GM12872 (cell line): ENCODE data around the gene ZMYND10.
A peak's percentile ranks its signal among the peaks of the same experiment; 100 is the strongest.

Experiments
- CTCF ChIP-seq: IDR thresholded peaks from 3 replicates; pipeline ENCODE4 v1.5.1; 2011; ENCODE audit warnings: low read depth, mild to moderate bottlenecking, low read length, moderate library complexity; ENCODE audit not compliant: insufficient read depth

The ZMYND10 gene

GRCh38 chr3:50326182-50326541 lies 19.4 kb downstream of the ZMYND10 start:
- no peak for TF ChIP-seq CTCF

GRCh38 chr3:50325497-50326181 lies 19.9 kb downstream of the ZMYND10 start:
- TF ChIP-seq CTCF, result no peak

GRCh38 chr3:50325113-50325480 lies 20.4 kb downstream of the ZMYND10 start:
- TF ChIP-seq CTCF, result no peak

GRCh38 chr3:50324351-50325112 lies 21.0 kb downstream of the ZMYND10 start:
- peak; percentile 88 for TF ChIP-seq CTCF

- TF ChIP-seq CTCF, result no peak
Measured at GRCh38 chr3:50323614-50324199, 21.8 kb downstream of the ZMYND10 start.

- no peak for TF ChIP-seq CTCF
Measured at GRCh38 chr3:50323092-50323600, 22.4 kb downstream of the ZMYND10 start.

- TF ChIP-seq CTCF, result no peak
Measured at GRCh38 chr3:50322386-50323091, 23.0 kb downstream of the ZMYND10 start, which contains the start of gene HYAL2. TSS of gene HYAL2 (minus strand) at chr3:50322745. CDS start at chr3:50320489, 2,256 bp downstream.
